Measurements from ENCODE around the gene ATP2B2. TPM values are rescaled to one million over a fixed set of nuclear protein-coding genes. Genes with fewer than 3 reads are reported as not detected.

The ATP2B2 gene
- total RNA-seq, 2 experiments from 2014 or later, result 0.06 TPM; not detected in 1

GRCh38 chr3:10449436-10449835 lies 56.0 kb downstream of the ATP2B2 start:
- POLR2A ChIA-PET, result no interaction called here
- no TSS peak for BruUV-seq (replicated peaks)
- Histone ChIP-seq H3K4me2 (ENCODE audit: low read length) (no peak overlapping the region), H3K9me2 (ENCODE audit: insufficient read depth, low read length) (no peaks in the 10 kb centered on the region), H3K36me3 (ENCODE audit: insufficient read depth, low read length) (no peaks in the 10 kb centered on the region), H4K20me1 (ENCODE audit: insufficient read depth, low read length) (no peaks in the 10 kb centered on the region), H2AFZ (ENCODE audit: low read length) (no peak overlapping the region), H3K9me3 (ENCODE audit: low read length) (no peaks in the 10 kb centered on the region), H3K4me3 (ENCODE audit: low read depth, low read length, poor library complexity, severe bottlenecking) (no peak overlapping the region), H3K27ac (ENCODE audit: low read depth, low read length, poor library complexity, severe bottlenecking) (no peak overlapping the region), H3K4me1 (ENCODE audit: insufficient read depth, low read length, poor library complexity, severe bottlenecking) (peaks cover 10% of the 10 kb centered on the region), H3K79me2 (ENCODE audit: insufficient read depth, low read depth, low read length) (no peaks in the 10 kb centered on the region)
- CTCF ChIA-PET (ENCODE audit: unreplicated experiment), result no interaction called here
- TF ChIP-seq EZH2phosphoT487 (IDR thresholded peaks at IDR 0.05; ENCODE audit: borderline replicate concordance, low read depth, low read length) (no peak), CTCF (conservative IDR thresholded peaks at IDR 0.05; ENCODE audit: low read length) (no peak)
- DNase-seq (ENCODE audit: low spot score), result no peak
- intact Hi-C loops (cut with micrococcal nuclease; ENCODE audit: unreplicated experiment), result no loop called here

- Histone ChIP-seq H3K36me3 (ENCODE audit: insufficient read depth, low read length) (no peaks in the 10 kb centered on the region), H3K4me2 (ENCODE audit: low read length) (no peak overlapping the region), H3K27ac (ENCODE audit: low read depth, low read length, poor library complexity, severe bottlenecking) (no peak overlapping the region), H3K9me2 (ENCODE audit: insufficient read depth, low read length) (no peaks in the 10 kb centered on the region), H3K79me2 (ENCODE audit: insufficient read depth, low read depth, low read length) (no peaks in the 10 kb centered on the region), H3K4me3 (ENCODE audit: low read depth, low read length, poor library complexity, severe bottlenecking) (no peak overlapping the region), H3K4me1 (ENCODE audit: insufficient read depth, low read length, poor library complexity, severe bottlenecking) (peaks cover 14% of the 10 kb centered on the region), H4K20me1 (ENCODE audit: insufficient read depth, low read length) (no peaks in the 10 kb centered on the region), H3K9me3 (ENCODE audit: low read length) (no peaks in the 10 kb centered on the region), H2AFZ (ENCODE audit: low read length) (no peak overlapping the region)
- intact Hi-C loops (cut with micrococcal nuclease; ENCODE audit: unreplicated experiment), result no loop called here
- TF ChIP-seq EZH2phosphoT487 (IDR thresholded peaks at IDR 0.05; ENCODE audit: borderline replicate concordance, low read depth, low read length), result no peak
- TF ChIP-seq CTCF (conservative IDR thresholded peaks at IDR 0.05; ENCODE audit: low read length), result no peak
- BruUV-seq (replicated peaks), result no TSS peak
- ChIA-PET CTCF (ENCODE audit: unreplicated experiment) (no interaction called here), POLR2A (no interaction called here)
- DNase-seq (ENCODE audit: low spot score), result no peak
Measured at GRCh38 chr3:10448544-10448943, 56.8 kb downstream of the ATP2B2 start.

GRCh38 chr3:10447527-10448260 lies 57.7 kb downstream of the ATP2B2 start:
- BruUV-seq (replicated peaks), result no TSS peak

More at GRCh38 chr3:10447527-10448260, 57.7 kb downstream of the ATP2B2 start:
- Histone ChIP-seq H3K27ac (ENCODE audit: low read depth, low read length, poor library complexity, severe bottlenecking) (no peak overlapping the region), H3K9me3 (ENCODE audit: low read length) (no peaks in the 10 kb centered on the region), H3K79me2 (ENCODE audit: insufficient read depth, low read depth, low read length) (no peaks in the 10 kb centered on the region), H3K4me1 (ENCODE audit: insufficient read depth, low read length, poor library complexity, severe bottlenecking) (peaks cover 14% of the 10 kb centered on the region), H4K20me1 (ENCODE audit: insufficient read depth, low read length) (no peaks in the 10 kb centered on the region), H3K4me3 (ENCODE audit: low read depth, low read length, poor library complexity, severe bottlenecking) (no peak overlapping the region), H3K9me2 (ENCODE audit: insufficient read depth, low read length) (no peaks in the 10 kb centered on the region), H3K36me3 (ENCODE audit: insufficient read depth, low read length) (no peaks in the 10 kb centered on the region), H3K4me2 (ENCODE audit: low read length) (no peak overlapping the region), H2AFZ (ENCODE audit: low read length) (no peak overlapping the region)
- POLR2A ChIA-PET, result no interaction called here
- CTCF ChIA-PET (ENCODE audit: unreplicated experiment), result no interaction called here
- no peak for TF ChIP-seq EZH2phosphoT487 (IDR thresholded peaks at IDR 0.05; ENCODE audit: borderline replicate concordance, low read depth, low read length)
- DNase-seq (ENCODE audit: low spot score), result no peak
- intact Hi-C loops (cut with micrococcal nuclease; ENCODE audit: unreplicated experiment), result no loop called here
